Activated CD8-positive, alpha-beta T cell treated with anti-CD3 and anti-CD28 coated beads for 36 hours (primary cell): ENCODE results near the gene HSPG2. TPM values are rescaled to one million over a fixed set of nuclear protein-coding genes. Genes with fewer than 3 reads are reported as not detected.
"Not testable (repeated sequence)": the region's sequence is repeated elsewhere in the genome, so short reads cannot be mapped to it uniquely, and the experiment has no call there.

Experiments used
- ATAC-seq: fragments of 200-7000 bp; cut with Tn5 transposase; one replicate; pipeline ENCODE4 v1.10.0; 2021; ENCODE audit warnings: mild to moderate bottlenecking, moderate library complexity
- CTCF ChIA-PET: fragments of 350-600 bp; sonication (Branson Sonifier 250); formaldehyde crosslinking; loops from one replicate; lab custom pipeline; 2021; ENCODE audit warnings: antibody characterized with exemption; lab: Charles Lee
- POLR2A ChIA-PET: fragments of 350-600 bp; sonication (Branson Sonifier 250); formaldehyde crosslinking; loops from one replicate; lab custom pipeline; 2021; ENCODE audit warnings: antibody characterized with exemption; lab: Charles Lee
- DNase-seq: peaks from one replicate; pipeline ENCODE4 v3.0.0-alpha.2; 2020
- H3K27ac Mint-ChIP-seq: one replicate; pipeline ENCODE4 v1.8.0; 2021; ENCODE audit warnings: mild to moderate bottlenecking, mixed read lengths
- H3K27me3 Mint-ChIP-seq: one replicate; pipeline ENCODE4 v1.8.0; 2021; ENCODE audit warnings: mixed read lengths
- H3K36me3 Mint-ChIP-seq: one replicate; pipeline ENCODE4 v1.8.0; 2021; ENCODE audit warnings: low read depth, mixed read lengths
- H3K4me1 Mint-ChIP-seq: one replicate; pipeline ENCODE4 v1.8.0; 2021; ENCODE audit warnings: low read depth, mixed read lengths
- H3K4me3 Mint-ChIP-seq: one replicate; pipeline ENCODE4 v1.8.0; 2021; ENCODE audit warnings: mild to moderate bottlenecking, moderate library complexity, mixed read lengths
- H3K9me3 Mint-ChIP-seq: one replicate; pipeline ENCODE4 v1.8.0; 2021; ENCODE audit warnings: mixed read lengths
- CTCF ChIP-seq: fragments of 200-600 bp; IDR thresholded peaks from one replicate; pipeline ENCODE4 v1.8.0; 2022; ENCODE audit warnings: antibody characterized with exemption, mild to moderate bottlenecking
- intact Hi-C: fragments of 100-400 bp; cut with micrococcal nuclease; formaldehyde crosslinking; loops from one replicate; pipeline ENCODE4 v1.10.0; 2022
- total RNA-seq, 2 experiments: library from RNA; stranded (reverse); gene quantifications; one replicate each; pipeline ENCODE4 v1.2.3, GENCODE V29; 2021

Gene HSPG2
- total RNA-seq, 2 experiments from 2014 or later: 52.1 to 59.0 TPM

- CTCF ChIA-PET: no interaction called here
- ATAC-seq (no peak), DNase-seq (no peak)
- H3K4me1 Mint-ChIP-seq: peaks cover 42% of the 10 kb centered on the region
- TF ChIP-seq CTCF: no peak
- no peaks in the 10 kb centered on the region for H3K27me3 Mint-ChIP-seq
- POLR2A ChIA-PET: no interaction called here
- peaks cover 19% of the 10 kb centered on the region for H3K36me3 Mint-ChIP-seq
- H3K4me3 Mint-ChIP-seq: no peak overlapping the region
- intact Hi-C loops: no loop called here
- peak overlapping the region; percentile 70 for H3K27ac Mint-ChIP-seq
- H3K9me3 Mint-ChIP-seq: no peaks in the 10 kb centered on the region
Observed at GRCh38 chr1:21778405-21778727, 158.7 kb downstream of the HSPG2 start.

DNA sequence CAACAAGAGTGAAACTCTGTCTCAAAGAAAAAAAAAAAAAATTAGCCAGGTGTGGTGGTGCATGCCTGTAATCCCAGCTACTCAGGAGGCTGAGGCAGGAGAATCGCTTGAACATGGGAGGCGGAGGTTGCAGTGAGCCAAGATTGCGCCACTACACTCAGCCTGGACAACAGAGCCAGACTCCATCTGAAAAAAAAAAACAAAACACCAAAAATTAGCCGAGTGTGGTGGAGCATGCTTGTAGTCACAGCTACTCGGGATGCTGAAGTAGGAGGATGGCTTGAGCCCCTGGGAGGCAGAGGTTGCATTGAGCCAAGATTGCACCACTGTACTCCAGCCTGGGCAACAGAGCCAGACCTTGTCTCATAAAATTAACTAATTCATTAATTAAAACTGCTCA lies 160.2 kb downstream of the HSPG2 start:
- DNase-seq, H3K27me3 Mint-ChIP-seq, intact Hi-C loops, POLR2A ChIA-PET, ATAC-seq, H3K9me3 Mint-ChIP-seq, CTCF ChIA-PET, H3K4me3 Mint-ChIP-seq: not testable (repeated sequence)
- peak overlapping the region; percentile 20 for H3K27ac Mint-ChIP-seq
- peaks cover 19% of the 10 kb centered on the region for H3K36me3 Mint-ChIP-seq
- peaks cover 44% of the 10 kb centered on the region for H3K4me1 Mint-ChIP-seq

GRCh38 chr1:21775985-21776562 lies 161.0 kb downstream of the HSPG2 start:
- Mint-ChIP-seq H3K27me3 (no peaks in the 10 kb centered on the region), H3K27ac (peak overlapping the region; percentile 57), H3K4me1 (peaks cover 44% of the 10 kb centered on the region), H3K4me3 (no peak overlapping the region), H3K9me3 (no peaks in the 10 kb centered on the region), H3K36me3 (peaks cover 18% of the 10 kb centered on the region)
- CTCF ChIA-PET: no interaction called here
- intact Hi-C loops: no loop called here
- no peak for DNase-seq
- POLR2A ChIA-PET: interaction anchor here (0.5 kb wide), 1 partner anchor 154 kb away, joined by 3 read pairs; no protein-coding TSS in a partner anchor
- no peak for ATAC-seq
- TF ChIP-seq CTCF: no peak

DNA sequence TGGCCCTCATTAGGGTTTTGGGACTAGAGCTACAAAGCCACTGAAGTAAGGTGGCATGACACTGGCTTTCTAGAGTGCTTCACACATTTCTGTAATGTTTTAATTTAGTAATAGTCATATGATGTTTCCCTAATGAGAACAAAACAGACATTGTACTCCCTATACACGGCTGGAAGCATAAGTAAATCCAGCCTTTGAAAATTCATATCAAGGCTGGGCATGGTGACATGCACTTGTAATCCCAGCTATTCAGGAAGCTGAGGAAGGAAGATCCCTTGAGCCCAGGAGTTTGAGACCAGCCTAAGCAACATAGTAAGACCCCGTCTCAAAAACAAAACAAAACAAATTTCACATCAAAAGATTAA lies 161.6 kb downstream of the HSPG2 start:
- ChIA-PET CTCF (interaction anchor here (1.0 kb wide), 1 partner anchor 188 kb away, joined by 3 read pairs; no protein-coding TSS in a partner anchor), POLR2A (no interaction called here)
- no peak for TF ChIP-seq CTCF
- Mint-ChIP-seq H3K4me3 (no peak overlapping the region), H3K36me3 (peaks cover 18% of the 10 kb centered on the region), H3K27ac (peak overlapping the region; percentile 15), H3K27me3 (no peaks in the 10 kb centered on the region), H3K4me1 (peaks cover 44% of the 10 kb centered on the region), H3K9me3 (no peaks in the 10 kb centered on the region)
- intact Hi-C loops: no loop called here
- DNase-seq (no peak), ATAC-seq (no peak)

- TF ChIP-seq CTCF: no peak
- no peaks in the 10 kb centered on the region for H3K27me3 Mint-ChIP-seq
- peaks cover 19% of the 10 kb centered on the region for H3K36me3 Mint-ChIP-seq
- ChIA-PET CTCF (interaction anchor here (1.0 kb wide), 1 partner anchor 189 kb away, joined by 3 read pairs; no protein-coding TSS in a partner anchor), POLR2A (interaction anchor here (1.6 kb wide), 1 partner anchor 249 kb away, joined by 3 read pairs; no protein-coding TSS in a partner anchor)
- ATAC-seq (no peak), DNase-seq (no peak)
- H3K4me1 Mint-ChIP-seq: peaks cover 43% of the 10 kb centered on the region
- intact Hi-C loops: no loop called here
- no peaks in the 10 kb centered on the region for H3K9me3 Mint-ChIP-seq
- no peak overlapping the region for H3K27ac Mint-ChIP-seq
- no peak overlapping the region for H3K4me3 Mint-ChIP-seq
Observed at GRCh38 chr1:21774835-21775549, 162.1 kb downstream of the HSPG2 start.
